Measurements from ENCODE around the gene NFILZ. TPM values are rescaled to one million over a fixed set of nuclear protein-coding genes. Genes with fewer than 3 reads are reported as not detected.

The NFILZ gene
- total RNA-seq, 2 donors from 2014 or later = not detected

- Histone ChIP-seq H3K4me3 (ENCODE audit: low read length) (no peak overlapping the region), H3K36me3 (ENCODE audit: control insufficient read depth, insufficient read depth, low read length) (peaks cover 10% of the 10 kb centered on the region), H3K27ac (ENCODE audit: low read depth, low read length) (no peak overlapping the region), H3K4me1 (ENCODE audit: control insufficient read depth, insufficient read depth, low read length) (no peaks in the 10 kb centered on the region), H3K9ac (ENCODE audit: extremely low read depth, low read length, poor library complexity, severe bottlenecking) (no peak overlapping the region), H3K27me3 (ENCODE audit: control insufficient read depth, insufficient read depth, low read length, poor library complexity, severe bottlenecking) (no peaks in the 10 kb centered on the region), H3K9me3 (ENCODE audit: control insufficient read depth, low read length) (peaks cover 8% of the 10 kb centered on the region)
- Mint-ChIP-seq H3K9me3 (peaks cover 12% of the 10 kb centered on the region), H3K27ac (no peak overlapping the region), H3K4me1 (no peaks in the 10 kb centered on the region), H3K27me3 (ENCODE audit: insufficient read depth) (no peaks in the 10 kb centered on the region), H3K36me3 (ENCODE audit: low read depth) (peaks cover 29% of the 10 kb centered on the region), H3K4me3 (no peak overlapping the region)
- DNase-seq = no peak
- TF ChIP-seq, protein P1, sequence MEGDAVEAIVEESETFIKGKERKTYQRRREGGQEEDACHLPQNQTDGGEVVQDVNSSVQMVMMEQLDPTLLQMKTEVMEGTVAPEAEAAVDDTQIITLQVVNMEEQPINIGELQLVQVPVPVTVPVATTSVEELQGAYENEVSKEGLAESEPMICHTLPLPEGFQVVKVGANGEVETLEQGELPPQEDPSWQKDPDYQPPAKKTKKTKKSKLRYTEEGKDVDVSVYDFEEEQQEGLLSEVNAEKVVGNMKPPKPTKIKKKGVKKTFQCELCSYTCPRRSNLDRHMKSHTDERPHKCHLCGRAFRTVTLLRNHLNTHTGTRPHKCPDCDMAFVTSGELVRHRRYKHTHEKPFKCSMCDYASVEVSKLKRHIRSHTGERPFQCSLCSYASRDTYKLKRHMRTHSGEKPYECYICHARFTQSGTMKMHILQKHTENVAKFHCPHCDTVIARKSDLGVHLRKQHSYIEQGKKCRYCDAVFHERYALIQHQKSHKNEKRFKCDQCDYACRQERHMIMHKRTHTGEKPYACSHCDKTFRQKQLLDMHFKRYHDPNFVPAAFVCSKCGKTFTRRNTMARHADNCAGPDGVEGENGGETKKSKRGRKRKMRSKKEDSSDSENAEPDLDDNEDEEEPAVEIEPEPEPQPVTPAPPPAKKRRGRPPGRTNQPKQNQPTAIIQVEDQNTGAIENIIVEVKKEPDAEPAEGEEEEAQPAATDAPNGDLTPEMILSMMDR (conservative IDR thresholded peaks at IDR 0.05) = no peak
- 95% methylated on average over 5 of the region's 5 CpGs for WGBS, 2 experiments (ENCODE audit: insufficient coverage in 1 of 2, insufficient read length in 1 of 2)
These were observed 28.6 kb upstream of the NFILZ start for GRCh38 chr19:8601796-8602195.

DNA sequence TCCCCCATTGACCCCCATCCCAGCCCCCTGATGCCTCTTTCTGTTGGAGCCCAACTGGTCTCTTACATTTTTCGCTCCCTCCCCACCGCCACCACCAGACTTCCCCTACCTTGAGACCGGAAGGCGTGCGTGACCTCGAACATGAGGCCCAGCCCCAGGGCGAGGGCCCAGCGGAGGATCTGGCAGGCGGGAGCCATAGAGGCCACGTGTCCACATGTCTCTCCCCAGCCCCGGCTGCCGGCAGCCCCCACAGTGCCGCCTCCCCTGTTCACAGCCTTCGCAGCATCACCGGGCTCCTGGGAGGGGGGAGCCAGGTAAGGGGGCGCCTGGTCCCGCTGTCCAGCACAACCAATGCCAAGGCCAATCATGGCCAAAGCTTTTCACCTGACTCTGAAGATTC is 24.9 kb upstream of the NFILZ start:
- no peak overlapping the region for H3K27ac Mint-ChIP-seq
- Histone ChIP-seq H3K9me3 (ENCODE audit: control insufficient read depth, low read length) (peaks cover 8% of the 10 kb centered on the region), H3K9ac (ENCODE audit: extremely low read depth, low read length, poor library complexity, severe bottlenecking) (no peak overlapping the region), H3K4me3 (ENCODE audit: low read length) (no peak overlapping the region), H3K4me1 (ENCODE audit: control insufficient read depth, insufficient read depth, low read length) (no peaks in the 10 kb centered on the region), H3K27me3 (ENCODE audit: control insufficient read depth, insufficient read depth, low read length, poor library complexity, severe bottlenecking) (no peaks in the 10 kb centered on the region), H3K27ac (ENCODE audit: low read depth, low read length) (no peak overlapping the region), H3K36me3 (ENCODE audit: control insufficient read depth, insufficient read depth, low read length) (peaks cover 10% of the 10 kb centered on the region)
- no peak for DNase-seq
- peaks cover 13% of the 10 kb centered on the region for H3K4me1 Mint-ChIP-seq
- peaks cover 21% of the 10 kb centered on the region for H3K36me3 Mint-ChIP-seq (ENCODE audit: low read depth)
- 93 to 95% methylated on average over 8 to 17 of the region's 17 CpGs for WGBS, 2 experiments (ENCODE audit: insufficient coverage in 1 of 2, insufficient read length in 1 of 2)
- TF ChIP-seq, protein P1 (conservative IDR thresholded peaks at IDR 0.05) = no peak
- peaks cover 12% of the 10 kb centered on the region for H3K9me3 Mint-ChIP-seq
- no peaks in the 10 kb centered on the region for H3K27me3 Mint-ChIP-seq (ENCODE audit: insufficient read depth)
- H3K4me3 Mint-ChIP-seq = no peak overlapping the region

DNA sequence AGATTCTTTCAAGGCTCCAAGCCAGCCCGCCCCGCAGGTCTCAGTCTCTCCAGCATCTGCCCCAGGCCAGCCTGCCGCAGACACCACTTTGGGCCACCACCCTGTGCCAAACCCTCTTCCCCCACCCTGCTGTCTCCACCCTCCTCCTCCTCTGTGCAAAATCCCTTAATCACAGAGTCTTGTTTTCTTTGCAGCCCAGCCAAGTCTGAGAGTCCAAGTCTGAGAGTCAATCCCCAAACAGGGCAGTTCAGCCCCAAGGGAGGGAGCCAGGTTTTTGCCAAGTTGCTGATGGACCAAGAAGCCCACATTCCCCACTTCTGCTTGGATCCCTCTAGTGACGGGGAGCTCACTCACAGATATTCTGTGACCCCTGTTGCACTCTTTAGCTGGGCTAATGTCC is 23.0 kb upstream of the NFILZ start:
- WGBS, 2 experiments (ENCODE audit: insufficient coverage in 1 of 2, insufficient read length in 1 of 2) = 88 to 95% methylated on average over 1 to 4 of the region's 4 CpGs

More for the DNA sequence above, 23.0 kb upstream of the NFILZ start:
- Histone ChIP-seq H3K27me3 (ENCODE audit: control insufficient read depth, insufficient read depth, low read length, poor library complexity, severe bottlenecking) (no peaks in the 10 kb centered on the region), H3K9ac (ENCODE audit: extremely low read depth, low read length, poor library complexity, severe bottlenecking) (no peak overlapping the region), H3K4me3 (ENCODE audit: low read length) (no peak overlapping the region), H3K9me3 (ENCODE audit: control insufficient read depth, low read length) (peaks cover 8% of the 10 kb centered on the region), H3K4me1 (ENCODE audit: control insufficient read depth, insufficient read depth, low read length) (no peaks in the 10 kb centered on the region), H3K36me3 (ENCODE audit: control insufficient read depth, insufficient read depth, low read length) (peaks cover 10% of the 10 kb centered on the region), H3K27ac (ENCODE audit: low read depth, low read length) (no peak overlapping the region)
- no peak for DNase-seq
- Mint-ChIP-seq H3K9me3 (peaks cover 12% of the 10 kb centered on the region), H3K27ac (no peak overlapping the region), H3K4me3 (no peak overlapping the region), H3K36me3 (ENCODE audit: low read depth) (peaks cover 11% of the 10 kb centered on the region), H3K4me1 (peaks cover 16% of the 10 kb centered on the region), H3K27me3 (ENCODE audit: insufficient read depth) (peaks cover 2% of the 10 kb centered on the region)
- TF ChIP-seq, protein P1 (conservative IDR thresholded peaks at IDR 0.05) = no peak
